Prostate gland (tissue), 2 donors: ENCODE measurements around the gene OR8B3. TPM values are rescaled to one million over a fixed set of nuclear protein-coding genes. Genes with fewer than 3 reads are reported as not detected.
"Not testable (repeated sequence)": the region's sequence is repeated elsewhere in the genome, so short reads cannot be mapped to it uniquely, and the experiment has no call there.

ENCODE experiments used
- DNase-seq: peaks from one replicate; pipeline ENCODE4 v3.0.0-alpha.2; 2019; ENCODE audit warnings: low spot score
- H3K27ac ChIP-seq, 2 donors: fragments of 200-600 bp; sonication (generic); 2 replicates each; pipeline ENCODE4 v1.5.1; 2017 to 2019
- H3K27me3 ChIP-seq: fragments of 200-600 bp; sonication (generic); replicated peaks from 2 replicates; pipeline ENCODE4 v1.5.1; 2019; ENCODE audit not compliant: insufficient read depth
- H3K36me3 ChIP-seq, 2 donors: fragments of 200-600 bp; sonication (generic); 1 replicate in 1 of 2; 2 replicates in 1 of 2; pipeline versions ENCODE4 v1.5.1 to v1.8.1; 2017 to 2019
- H3K4me1 ChIP-seq: fragments of 200-600 bp; sonication (generic); replicated peaks from 2 replicates; pipeline ENCODE4 v1.5.1; 2019
- H3K4me3 ChIP-seq, 2 donors: fragments of 200-600 bp; sonication (generic); 2 replicates each; pipeline ENCODE4 v1.5.1; 2017 to 2019
- H3K9me3 ChIP-seq: fragments of 200-600 bp; sonication (generic); 2 replicates; pipeline ENCODE4 v1.5.1; 2017
- POLR2A ChIP-seq: fragments of 450-650 bp; IDR thresholded peaks from one replicate; pipeline ENCODE4 v1.6.1; 2016; ENCODE audit warnings: antibody characterized with exemption, mild to moderate bottlenecking
- POLR2AphosphoS5 ChIP-seq: sonication (generic); formaldehyde crosslinking; IDR thresholded peaks from one replicate; pipeline ENCODE4 v1.6.1; 2017; ENCODE audit warnings: antibody characterized with exemption
- WGBS: methylation state at CpG from one replicate; pipeline ENCODE4 v1.1.5; 2018; 5-methylcytosine and 5-hydroxymethylcytosine counted together
- intact Hi-C: fragments of 100-400 bp; cut with DNase I; formaldehyde crosslinking; loops from one replicate; pipeline ENCODE4 v1.14.2; 2022
- total RNA-seq, 2 donors: library from RNA; depleted of rRNA; stranded (reverse); fragments of >200 nt; gene quantifications; one replicate each; pipeline ENCODE4 v1.1.0, GENCODE V29; 2016
- TF ChIP-seq, protein P1 (sequence below), 4 experiments: fragments of 200-600 bp in 2 of 4; fragments of 450-650 bp in 2 of 4; sonication (generic) in 2 of 4; IDR thresholded peaks; 1 replicate in 3 of 4; 2 replicates in 1 of 4; pipeline ENCODE4 v1.5.1; 2016 to 2019; ENCODE audit warnings: antibody characterized with exemption in 4 of 4, mild to moderate bottlenecking in 2 of 4, moderate library complexity in 2 of 4

Gene OR8B3
- total RNA-seq, 2 donors from 2014 or later, result not detected

DNA sequence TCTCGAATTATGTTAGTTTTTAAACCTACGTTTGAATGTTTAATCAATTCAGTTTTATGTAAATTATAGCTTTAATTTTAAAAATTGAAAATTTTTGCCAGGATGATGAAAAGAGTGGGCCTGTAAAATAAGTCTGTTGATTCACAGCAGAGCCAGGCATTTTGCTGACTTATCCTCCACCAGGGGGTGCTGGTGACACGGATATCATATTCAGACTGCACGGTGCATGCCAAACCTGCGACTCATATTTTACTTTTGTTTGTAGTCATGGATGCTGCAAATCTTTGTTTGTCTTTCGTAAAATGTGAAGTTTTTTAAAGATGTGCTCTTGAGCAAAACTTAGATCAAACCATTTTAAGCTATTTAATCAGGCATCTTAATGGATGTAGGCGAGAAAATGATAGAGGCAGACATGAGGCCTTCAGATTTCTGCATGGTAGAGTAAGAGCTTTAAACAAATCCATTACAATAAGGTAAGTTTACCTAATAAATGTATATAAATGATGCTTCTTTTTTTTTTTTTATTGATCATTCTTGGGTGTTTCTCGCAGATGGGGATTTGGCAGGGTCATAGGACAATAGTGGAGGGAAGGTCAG is 3.6 kb upstream of the OR8B3 start:
- DNase-seq, result peak; percentile 39
- no peaks in the 10 kb centered on the region for H3K27me3 ChIP-seq
- H3K4me1 ChIP-seq, result no peaks in the 10 kb centered on the region
- H3K9me3 ChIP-seq, result no peaks in the 10 kb centered on the region
- 39% methylated on average over 8 of the region's 8 CpGs for WGBS
- H3K4me3 ChIP-seq, result no peak overlapping the region
- H3K36me3 ChIP-seq, result no peaks in the 10 kb centered on the region
- TF ChIP-seq, protein P1, sequence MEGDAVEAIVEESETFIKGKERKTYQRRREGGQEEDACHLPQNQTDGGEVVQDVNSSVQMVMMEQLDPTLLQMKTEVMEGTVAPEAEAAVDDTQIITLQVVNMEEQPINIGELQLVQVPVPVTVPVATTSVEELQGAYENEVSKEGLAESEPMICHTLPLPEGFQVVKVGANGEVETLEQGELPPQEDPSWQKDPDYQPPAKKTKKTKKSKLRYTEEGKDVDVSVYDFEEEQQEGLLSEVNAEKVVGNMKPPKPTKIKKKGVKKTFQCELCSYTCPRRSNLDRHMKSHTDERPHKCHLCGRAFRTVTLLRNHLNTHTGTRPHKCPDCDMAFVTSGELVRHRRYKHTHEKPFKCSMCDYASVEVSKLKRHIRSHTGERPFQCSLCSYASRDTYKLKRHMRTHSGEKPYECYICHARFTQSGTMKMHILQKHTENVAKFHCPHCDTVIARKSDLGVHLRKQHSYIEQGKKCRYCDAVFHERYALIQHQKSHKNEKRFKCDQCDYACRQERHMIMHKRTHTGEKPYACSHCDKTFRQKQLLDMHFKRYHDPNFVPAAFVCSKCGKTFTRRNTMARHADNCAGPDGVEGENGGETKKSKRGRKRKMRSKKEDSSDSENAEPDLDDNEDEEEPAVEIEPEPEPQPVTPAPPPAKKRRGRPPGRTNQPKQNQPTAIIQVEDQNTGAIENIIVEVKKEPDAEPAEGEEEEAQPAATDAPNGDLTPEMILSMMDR (IDR thresholded peaks at IDR 0.05), result peak in 3 of 4 experiments; percentile 23 to 58 (median 34)
- TF ChIP-seq POLR2A (no peak), POLR2AphosphoS5 (no peak)
- no peak overlapping the region for H3K27ac ChIP-seq
- intact Hi-C loops, result no loop called here

DNA sequence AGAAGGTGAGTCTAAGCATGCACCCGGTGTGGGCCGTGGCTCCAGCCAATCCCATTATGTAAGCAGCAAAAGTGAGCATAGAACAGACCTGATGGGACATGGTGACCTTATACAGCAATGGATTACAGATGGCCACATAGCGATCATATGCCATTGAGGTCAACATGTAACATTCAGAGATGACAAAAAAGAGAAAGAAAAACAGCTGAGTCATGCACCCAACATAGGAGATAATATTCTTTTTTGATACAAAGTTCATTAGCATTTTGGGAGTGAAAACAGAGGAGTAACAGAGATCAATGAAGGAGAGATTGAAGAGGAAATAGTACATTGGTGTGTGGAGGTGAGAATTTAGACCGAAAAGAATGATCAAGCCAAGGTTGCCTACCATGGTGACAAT is 2.0 kb downstream of the OR8B3 start:
- intact Hi-C loops, H3K4me1 ChIP-seq, H3K27ac ChIP-seq, H3K27me3 ChIP-seq, DNase-seq, H3K36me3 ChIP-seq, H3K4me3 ChIP-seq, H3K9me3 ChIP-seq: not testable (repeated sequence)
- 87% methylated on average over 2 of the region's 4 CpGs for WGBS

DNA sequence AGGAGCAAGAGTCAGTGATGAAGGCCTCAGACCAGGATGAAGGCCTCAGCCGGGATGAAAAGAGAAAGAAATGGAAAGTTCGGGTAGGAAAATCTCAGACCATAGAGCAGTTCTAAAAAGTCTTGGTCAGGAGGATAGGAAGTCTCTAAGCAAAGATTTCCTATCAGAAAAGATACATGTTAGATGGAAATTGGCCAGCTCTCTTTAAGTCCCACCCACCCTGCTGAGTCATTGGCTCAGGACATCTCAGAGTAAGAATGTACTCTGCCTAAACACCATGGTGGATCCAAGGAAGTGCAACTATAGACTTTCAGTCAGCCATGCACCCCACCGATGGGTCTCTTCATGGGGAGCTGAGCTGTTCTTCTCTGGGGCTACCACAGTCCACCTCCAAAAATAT is 4.4 kb downstream of the OR8B3 start:
- intact Hi-C loops, result no loop called here
- H3K9me3 ChIP-seq, result no peaks in the 10 kb centered on the region
- WGBS, result 83% methylated on average over 3 of the region's 3 CpGs
- H3K27me3 ChIP-seq, result no peaks in the 10 kb centered on the region
- H3K27ac ChIP-seq, result no peak overlapping the region
- no peak for DNase-seq
- H3K36me3 ChIP-seq, result no peaks in the 10 kb centered on the region
- TF ChIP-seq POLR2AphosphoS5 (no peak), POLR2A (no peak)
- TF ChIP-seq, protein P1 (IDR thresholded peaks at IDR 0.05), result no peak
- H3K4me1 ChIP-seq, result no peaks in the 10 kb centered on the region
- H3K4me3 ChIP-seq, result no peak overlapping the region

DNA sequence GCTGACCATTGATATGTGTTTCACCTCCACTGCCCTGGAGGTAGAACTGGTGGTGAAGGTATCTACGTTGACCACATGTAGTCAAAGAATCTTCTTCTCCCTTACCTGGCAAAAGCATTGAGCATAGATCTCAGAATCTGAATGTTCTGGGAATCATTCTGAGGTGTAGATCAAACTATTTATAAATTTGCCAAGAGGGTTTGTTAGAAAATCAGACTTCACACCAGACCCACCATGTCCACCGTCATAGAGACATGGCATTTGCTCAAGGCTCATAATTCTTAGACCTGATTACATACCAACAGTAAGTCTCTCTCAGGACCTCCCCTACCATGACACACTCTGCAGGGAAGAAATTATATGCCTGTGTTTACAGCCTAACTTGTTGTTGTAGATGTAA is 14.4 kb downstream of the OR8B3 start, which contains the start of gene OR8B2:
TSS of gene OR8B2 (minus strand) at position 101 of the 400 bp plus-strand sequence. CDS start 1,156 bp downstream, outside the sequence.
- Histone ChIP-seq H3K27me3 (no peaks in the 10 kb centered on the region), H3K27ac (no peak within 1 kb of the TSS), H3K36me3 (no peaks in the 10 kb centered on the region), H3K4me1 (no peaks in the 10 kb centered on the region), H3K9me3 (no peaks in the 10 kb centered on the region), H3K4me3 (no peak within 1 kb of the TSS)
- intact Hi-C loops, result no loop called here
- DNase-seq, result no peak
- no peak for TF ChIP-seq POLR2AphosphoS5
- no peak for TF ChIP-seq POLR2A
- TF ChIP-seq, protein P1 (IDR thresholded peaks at IDR 0.05), result no peak
- 77% methylated on average over 2 of the region's 2 CpGs for WGBS

DNA sequence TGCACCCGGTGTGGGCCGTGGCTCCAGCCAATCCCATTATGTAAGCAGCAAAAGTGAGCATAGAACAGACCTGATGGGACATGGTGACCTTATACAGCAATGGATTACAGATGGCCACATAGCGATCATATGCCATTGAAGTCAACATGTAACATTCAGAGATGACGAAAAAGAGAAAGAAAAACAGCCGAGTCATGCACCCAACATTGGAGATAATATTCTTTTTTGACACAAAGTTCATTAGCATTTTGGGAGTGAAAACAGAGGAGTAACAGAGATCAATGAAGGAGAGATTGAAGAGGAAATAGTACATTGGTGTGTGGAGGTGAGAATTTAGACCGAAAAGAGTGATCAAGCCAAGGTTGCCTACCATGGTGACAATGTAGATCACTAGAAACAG is 16.0 kb downstream of the OR8B3 start:
- intact Hi-C loops, result not testable (repeated sequence)

DNA sequence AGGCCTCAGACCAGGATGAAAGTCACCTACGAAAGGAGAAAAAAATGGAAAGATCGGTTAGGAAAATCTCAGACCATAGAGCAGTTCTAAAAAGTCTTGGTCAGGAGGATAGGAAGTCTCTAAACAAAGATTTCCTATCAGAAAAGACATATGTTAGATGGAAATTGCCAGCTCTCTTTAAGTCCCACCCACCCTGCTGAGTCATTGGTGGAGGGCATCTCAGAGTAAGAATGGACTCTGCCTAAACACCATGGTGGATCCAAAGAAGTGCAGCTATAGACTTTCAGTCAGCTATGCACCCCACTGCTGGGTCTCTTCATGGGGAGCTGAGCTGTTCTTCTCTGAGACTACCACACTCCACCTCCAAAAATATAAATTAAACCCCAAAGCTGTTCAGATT is 18.2 kb downstream of the OR8B3 start:
- Histone ChIP-seq H3K27ac (no peak overlapping the region), H3K27me3 (no peaks in the 10 kb centered on the region), H3K9me3 (no peaks in the 10 kb centered on the region), H3K4me3 (no peak overlapping the region), H3K36me3 (no peaks in the 10 kb centered on the region), H3K4me1 (no peaks in the 10 kb centered on the region)
- 97% methylated on average over 2 of the region's 2 CpGs for WGBS
- DNase-seq, result no peak
- TF ChIP-seq, protein P1 (IDR thresholded peaks at IDR 0.05), result no peak
- no peak for TF ChIP-seq POLR2A
- TF ChIP-seq POLR2AphosphoS5, result no peak
- intact Hi-C loops, result no loop called here

More for the DNA sequence above, 16.0 kb downstream of the OR8B3 start:
- H3K36me3 ChIP-seq, H3K4me1 ChIP-seq, H3K27me3 ChIP-seq, H3K4me3 ChIP-seq, H3K27ac ChIP-seq, H3K9me3 ChIP-seq, DNase-seq: not testable (repeated sequence)
- WGBS, result 89% methylated on average over 4 of the region's 6 CpGs
